GM23248 (cell line): Measurements from ENCODE around the gene CYB5A.

Experiments used
- EZH2 ChIP-seq: fragments of 200-600 bp; sonication (generic); IDR thresholded peaks from 2 replicates; pipeline ENCODE4 v1.6.1; 2018; ENCODE audit warnings: antibody characterized with exemption, mild to moderate bottlenecking; ENCODE audit not compliant: insufficient read depth, poor library complexity, severe bottlenecking
- EZH2phosphoT487 ChIP-seq: fragments of 200-600 bp; sonication (generic); IDR thresholded peaks from 2 replicates; pipeline ENCODE4 v1.6.1; 2018; ENCODE audit warnings: antibody characterized with exemption, moderate library complexity, mild to moderate bottlenecking, low read depth; ENCODE audit not compliant: insufficient read depth

DNA sequence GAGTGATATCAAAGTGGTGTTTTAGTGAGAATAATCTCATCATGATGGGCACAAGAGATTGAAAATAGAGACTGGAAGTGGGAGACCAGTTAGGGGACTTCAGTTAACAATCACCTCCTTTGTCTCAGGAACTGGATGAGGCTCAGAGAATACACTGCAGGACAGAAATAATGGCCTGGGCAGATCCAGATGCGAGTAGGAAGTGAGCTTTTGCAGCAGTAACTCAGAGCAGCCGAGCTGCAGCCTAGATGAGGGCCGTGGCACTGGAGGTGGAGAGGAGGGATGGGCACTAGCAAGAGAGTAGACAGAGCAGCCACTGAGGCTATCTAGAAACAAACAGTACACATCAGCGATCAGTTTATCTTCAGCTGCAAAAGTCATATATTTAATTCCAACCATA lies 48.6 kb downstream of the CYB5A start:
- TF ChIP-seq EZH2phosphoT487 = no peak
- TF ChIP-seq EZH2 = no peak
